ENCODE data around the gene BMX. TPM values are rescaled to one million over a fixed set of nuclear protein-coding genes. Genes with fewer than 3 reads are reported as not detected.

The BMX gene
- total RNA-seq, 1 experiment from 2014 or later = not detected

GRCh38 chrX:15600745-15601144 lies 100.1 kb downstream of the BMX start, which contains the start of gene ACE2:
ACE2 (minus strand) TSS chrX:15600960; CDS start chrX:15600911, 49 bp downstream.
- Histone ChIP-seq H3K23me2 (ENCODE audit: insufficient read length, low read depth, low read length, poor library complexity, severe bottlenecking) (no peaks in the 10 kb centered on the region), H3K79me1 (ENCODE audit: insufficient read depth, low read depth, low read length, poor library complexity, severe bottlenecking) (no peaks in the 10 kb centered on the region), H3K9me3 (ENCODE audit: control insufficient read depth, low read depth, low read length) (no peaks in the 10 kb centered on the region), H4K5ac (ENCODE audit: insufficient read length, low read depth, low read length) (no peak within 1 kb of the TSS), H2AK5ac (ENCODE audit: insufficient read length, low read length) (no peak within 1 kb of the TSS), H4K91ac (ENCODE audit: insufficient read length, low read depth, low read length) (no peak within 1 kb of the TSS), H3K18ac (ENCODE audit: insufficient read length, low read depth, low read length) (no peak within 1 kb of the TSS), H4K8ac (replicated peaks; ENCODE audit: insufficient read length, low read depth, low read length) (no peak within 1 kb of the TSS), H2BK120ac (ENCODE audit: low read depth, low read length, poor library complexity, severe bottlenecking) (no peak within 1 kb of the TSS), H3K4me2 (ENCODE audit: insufficient read depth, insufficient read length, low read length) (no peak within 1 kb of the TSS), H3K79me2 (ENCODE audit: insufficient read depth, low read length) (no peaks in the 10 kb centered on the region), H4K20me1 (ENCODE audit: control insufficient read depth, insufficient read depth, insufficient read length) (no peaks in the 10 kb centered on the region), H2BK15ac (ENCODE audit: low read depth, low read length) (no peak within 1 kb of the TSS), H3K56ac (ENCODE audit: insufficient read length, low read depth, low read length) (no peak within 1 kb of the TSS), H3K4ac (ENCODE audit: low read depth, low read length) (no peak within 1 kb of the TSS), H3K14ac (ENCODE audit: insufficient read depth, low read length) (no peak within 1 kb of the TSS), H2BK12ac (ENCODE audit: insufficient read length, low read depth, low read length) (no peak within 1 kb of the TSS), H3K9ac (ENCODE audit: extremely low read depth, insufficient read length, low read length) (no peak within 1 kb of the TSS), H3K23ac (ENCODE audit: insufficient read length, low read depth, low read length) (no peak within 1 kb of the TSS), H2BK5ac (ENCODE audit: insufficient read length, low read length) (no peak within 1 kb of the TSS), H2AFZ (ENCODE audit: low read length) (no peak within 1 kb of the TSS), H3K4me1 (ENCODE audit: insufficient read depth, low read length) (no peaks in the 10 kb centered on the region), H3K27me3 (ENCODE audit: insufficient read depth, low read length) (no peaks in the 10 kb centered on the region), H3T11ph (ENCODE audit: low read length) (no peak within 1 kb of the TSS), H3K27ac (ENCODE audit: insufficient read length, low read depth, low read length) (no peak within 1 kb of the TSS), H2BK20ac (ENCODE audit: low read depth, low read length, poor library complexity, severe bottlenecking) (no peak within 1 kb of the TSS)
- Mint-ChIP-seq H3K4me3 (no peak within 1 kb of the TSS), H3K9me3 (no peaks in the 10 kb centered on the region), H3K36me3 (ENCODE audit: insufficient read depth in 1 of 3, low read depth in 3 of 3) (no peaks in the 10 kb centered on the region), H3K4me1 (peaks cover 0 to 2% of the 10 kb centered on the region in 2 experiments; a peak in 1 of 4 replicates), H3K27ac (no peak within 1 kb of the TSS), H3K27me3 (ENCODE audit: low read depth) (no peaks in the 10 kb centered on the region)
- no CpG with 5 or more reads among the region's 4 CpGs for WGBS (ENCODE audit: extremely low coverage, insufficient read length, low lambda C conversion rate)
- DNase-seq = no peak
- TF ChIP-seq CTCF (conservative IDR thresholded peaks at IDR 0.05) = no peak

Measured in H9 (cell line).